Tibial nerve (tissue), 4 donors: ENCODE results near the gene ODF2. TPM values are rescaled to one million over a fixed set of nuclear protein-coding genes. Genes with fewer than 3 reads are reported as not detected.

Experiments
- DNase-seq, 2 donors: peaks; one replicate each; pipeline ENCODE4 v3.0.0-alpha.2; 2019; ENCODE audit warnings: low spot score in 2 of 2
- H3K27ac ChIP-seq, 4 donors: fragments of 200-600 bp; sonication (generic) in 3 of 4; one replicate each; pipeline ENCODE4 v1.5.1; 2017 to 2019; ENCODE audit warnings: mild to moderate bottlenecking in 1 of 4
- H3K27me3 ChIP-seq, 2 donors: fragments of 200-600 bp; sonication (generic) in 1 of 2; one replicate each; pipeline versions ENCODE4 v1.5.1 to v1.6.0; 2017 to 2019
- H3K36me3 ChIP-seq, 3 donors: fragments of 200-600 bp; sonication (generic); one replicate each; pipeline ENCODE4 v1.5.1; 2018 to 2019
- H3K4me1 ChIP-seq, 4 donors: fragments of 200-600 bp; sonication (generic) in 3 of 4; one replicate each; pipeline ENCODE4 v1.5.1; 2017 to 2019
- H3K4me3 ChIP-seq, 4 donors: fragments of 200-600 bp; sonication (generic) in 3 of 4; one replicate each; pipeline ENCODE4 v1.5.1; 2017 to 2019; ENCODE audit warnings: mild to moderate bottlenecking in 1 of 4, moderate library complexity in 1 of 4
- H3K9me3 ChIP-seq, 4 donors: fragments of 200-600 bp; sonication (generic) in 3 of 4; one replicate each; pipeline ENCODE4 v1.5.1; 2017 to 2019
- EP300 ChIP-seq, 2 donors: sonication (generic); formaldehyde crosslinking; IDR thresholded peaks; one replicate each; pipeline ENCODE4 v1.6.1; 2017; ENCODE audit warnings: antibody characterized with exemption in 2 of 2, mild to moderate bottlenecking in 1 of 2
- POLR2A ChIP-seq, 2 donors: fragments of 450-650 bp; IDR thresholded peaks; one replicate each; pipeline ENCODE4 v1.6.1; 2017; ENCODE audit warnings: antibody characterized with exemption in 2 of 2, mild to moderate bottlenecking in 2 of 2, moderate library complexity in 2 of 2
- WGBS, 2 donors: methylation state at CpG; one replicate each; pipeline ENCODE4 v1.1.5; 2018; 5-methylcytosine and 5-hydroxymethylcytosine counted together
- total RNA-seq, 4 donors: library from RNA; depleted of rRNA; stranded (reverse); fragments of >200 nt; gene quantifications; one replicate each; pipeline ENCODE4 v1.1.0, GENCODE V29; 2016
- TF ChIP-seq, protein P1 (sequence below), 5 experiments: fragments of 200-600 bp in 3 of 5; fragments of 450-650 bp in 2 of 5; sonication (generic) in 3 of 5; IDR thresholded peaks; one replicate each; pipeline ENCODE4 v1.5.1; 2016 to 2019; ENCODE audit warnings: antibody characterized with exemption in 5 of 5, mild to moderate bottlenecking in 3 of 5, moderate library complexity in 2 of 5

Gene ODF2
- 10 to 100 TPM; 23.2 to 32.7 (median 25.8) TPM for total RNA-seq

- DNase-seq = peak; percentile 95 to 97
These were observed at the start of gene ODF2 for GRCh38 chr9:128455849-128456612. Gene ODF2 (plus strand): TSS chr9:128456006. CDS start chr9:128456092, 86 bp downstream.

DNA sequence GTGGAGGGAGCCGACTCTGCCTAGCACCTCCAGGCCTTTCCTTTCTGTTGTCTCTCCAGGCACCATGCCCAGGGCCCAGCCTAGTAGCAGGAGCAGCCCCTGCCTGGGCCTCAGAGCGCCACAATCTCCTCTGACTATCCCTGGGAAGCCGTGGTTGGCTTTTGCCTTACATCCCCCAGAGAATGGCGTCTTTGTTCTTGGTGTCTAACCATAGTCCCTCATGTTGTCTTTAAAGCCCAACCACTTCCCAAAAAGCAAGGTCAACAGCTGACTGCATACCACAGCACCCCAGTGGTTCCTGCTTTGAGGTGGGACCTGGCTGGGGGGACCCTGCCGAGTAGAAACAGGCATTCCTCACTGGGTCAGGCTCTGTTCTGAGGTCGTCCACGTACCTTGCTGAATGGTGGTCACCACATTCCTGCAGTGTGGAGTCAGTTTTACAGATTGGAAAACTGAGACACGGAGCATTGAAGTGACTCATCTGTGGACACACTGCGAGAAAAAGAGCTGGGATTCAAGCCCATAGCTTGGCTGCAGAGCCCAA is 48.9 kb upstream of the ODF2 start:
- H3K36me3 ChIP-seq = no peaks in the 10 kb centered on the region
- peaks cover 0 to 6% (median 0%) of the 10 kb centered on the region in 4 donors for H3K4me1 ChIP-seq
- peaks cover 0 to 11% of the 10 kb centered on the region in 2 donors for H3K27me3 ChIP-seq
- no peak overlapping the region for H3K27ac ChIP-seq
- TF ChIP-seq, protein P1, sequence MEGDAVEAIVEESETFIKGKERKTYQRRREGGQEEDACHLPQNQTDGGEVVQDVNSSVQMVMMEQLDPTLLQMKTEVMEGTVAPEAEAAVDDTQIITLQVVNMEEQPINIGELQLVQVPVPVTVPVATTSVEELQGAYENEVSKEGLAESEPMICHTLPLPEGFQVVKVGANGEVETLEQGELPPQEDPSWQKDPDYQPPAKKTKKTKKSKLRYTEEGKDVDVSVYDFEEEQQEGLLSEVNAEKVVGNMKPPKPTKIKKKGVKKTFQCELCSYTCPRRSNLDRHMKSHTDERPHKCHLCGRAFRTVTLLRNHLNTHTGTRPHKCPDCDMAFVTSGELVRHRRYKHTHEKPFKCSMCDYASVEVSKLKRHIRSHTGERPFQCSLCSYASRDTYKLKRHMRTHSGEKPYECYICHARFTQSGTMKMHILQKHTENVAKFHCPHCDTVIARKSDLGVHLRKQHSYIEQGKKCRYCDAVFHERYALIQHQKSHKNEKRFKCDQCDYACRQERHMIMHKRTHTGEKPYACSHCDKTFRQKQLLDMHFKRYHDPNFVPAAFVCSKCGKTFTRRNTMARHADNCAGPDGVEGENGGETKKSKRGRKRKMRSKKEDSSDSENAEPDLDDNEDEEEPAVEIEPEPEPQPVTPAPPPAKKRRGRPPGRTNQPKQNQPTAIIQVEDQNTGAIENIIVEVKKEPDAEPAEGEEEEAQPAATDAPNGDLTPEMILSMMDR (IDR thresholded peaks at IDR 0.05) = no peak
- no peak for TF ChIP-seq POLR2A (IDR thresholded peaks at IDR 0.05)
- no peak for TF ChIP-seq EP300 (IDR thresholded peaks at IDR 0.05)
- H3K9me3 ChIP-seq = no peaks in the 10 kb centered on the region
- no peak overlapping the region for H3K4me3 ChIP-seq
- WGBS, 2 donors = 51 to 58% methylated on average over 7 to 9 of the region's 9 CpGs
- no peak for DNase-seq

More at GRCh38 chr9:128455849-128456612, at the start of gene ODF2:
- peaks cover 0 to 18% (median 2%) of the 10 kb centered on the region in 3 donors for H3K36me3 ChIP-seq
- H3K4me1 ChIP-seq = peaks cover 0 to 16% (median 9%) of the 10 kb centered on the region in 4 donors
- peak within 1 kb of the TSS; percentile 79 to 94 (median 88) for H3K4me3 ChIP-seq
- no peaks in the 10 kb centered on the region for H3K27me3 ChIP-seq
- WGBS, 2 donors = 0 to 1% methylated on average over 46 to 80 of the region's 82 CpGs
- TF ChIP-seq, protein P1 (IDR thresholded peaks at IDR 0.05) = peak in 1 of 5 experiments; percentile 29
- TF ChIP-seq POLR2A (IDR thresholded peaks at IDR 0.05) (peak in 1 of 2 donors; percentile 50), EP300 (IDR thresholded peaks at IDR 0.05) (peak; percentile 66 to 88)
- peak within 1 kb of the TSS; percentile 58 to 91 (median 89) for H3K27ac ChIP-seq
- no peaks in the 10 kb centered on the region for H3K9me3 ChIP-seq

DNA sequence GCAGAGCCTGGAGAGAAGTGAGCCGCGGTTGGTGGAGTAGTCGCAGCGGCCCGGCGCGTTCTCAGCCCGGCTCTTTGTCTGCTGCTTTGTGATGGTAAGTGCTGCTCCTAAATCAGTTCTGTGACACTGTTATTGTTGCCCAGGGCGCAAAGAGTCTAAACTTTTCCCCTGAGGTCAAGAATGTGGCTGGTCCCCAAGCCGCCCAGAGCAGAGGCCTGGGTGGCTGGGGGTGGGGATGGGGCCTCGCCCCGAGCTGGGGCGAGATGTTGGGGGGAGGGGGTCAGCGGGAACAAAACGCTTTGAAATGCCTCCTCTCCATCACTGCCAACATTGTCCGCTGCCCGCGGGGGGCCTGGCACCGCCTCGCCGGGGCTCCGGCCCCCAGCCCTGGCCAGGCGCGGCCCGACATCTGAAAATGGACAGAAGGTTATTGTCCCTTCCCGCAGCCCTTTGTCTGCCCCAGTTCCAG is 46.8 kb upstream of the ODF2 start:
- no peak overlapping the region for H3K4me3 ChIP-seq
- 28 to 32% methylated on average over 7 to 17 of the region's 26 CpGs for WGBS, 2 donors
- H3K27me3 ChIP-seq = peaks cover 0 to 28% of the 10 kb centered on the region in 2 donors
- H3K9me3 ChIP-seq = no peaks in the 10 kb centered on the region
- H3K27ac ChIP-seq = no peak overlapping the region
- TF ChIP-seq POLR2A (IDR thresholded peaks at IDR 0.05) (no peak), EP300 (IDR thresholded peaks at IDR 0.05) (no peak)
- TF ChIP-seq, protein P1 (IDR thresholded peaks at IDR 0.05) = no peak
- H3K4me1 ChIP-seq = peaks cover 0 to 6% (median 0%) of the 10 kb centered on the region in 4 donors
- H3K36me3 ChIP-seq = no peaks in the 10 kb centered on the region
- no peak for DNase-seq

DNA sequence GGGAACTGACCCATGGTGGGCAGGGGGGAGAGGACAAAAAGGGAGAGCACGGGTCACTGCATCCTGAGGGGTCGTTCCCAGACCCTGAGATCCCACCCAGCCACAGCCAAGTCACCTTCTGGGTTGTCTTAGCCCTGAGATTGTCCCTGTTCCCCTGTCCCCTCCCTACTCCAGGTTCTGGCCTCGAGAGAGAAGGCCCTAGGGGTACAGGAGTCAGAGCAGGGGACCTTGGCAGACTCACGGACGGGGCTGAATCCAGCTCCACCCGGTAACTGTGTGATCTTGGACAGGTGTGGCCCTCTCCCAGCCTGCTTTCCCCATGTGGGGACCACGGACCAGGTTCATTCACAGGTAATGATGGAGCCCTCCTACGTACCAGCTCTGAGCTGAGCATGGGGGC is 46.4 kb upstream of the ODF2 start:
- Histone ChIP-seq H3K27me3 (peaks cover 0 to 29% of the 10 kb centered on the region in 2 donors), H3K4me3 (no peak overlapping the region), H3K27ac (no peak overlapping the region), H3K4me1 (peaks cover 0 to 6% (median 0%) of the 10 kb centered on the region in 4 donors), H3K9me3 (no peaks in the 10 kb centered on the region), H3K36me3 (no peaks in the 10 kb centered on the region)
- DNase-seq = no peak
- TF ChIP-seq, protein P1 (IDR thresholded peaks at IDR 0.05) = no peak
- no peak for TF ChIP-seq POLR2A (IDR thresholded peaks at IDR 0.05)
- 42 to 51% methylated on average over 7 to 8 of the region's 8 CpGs for WGBS, 2 donors

DNA sequence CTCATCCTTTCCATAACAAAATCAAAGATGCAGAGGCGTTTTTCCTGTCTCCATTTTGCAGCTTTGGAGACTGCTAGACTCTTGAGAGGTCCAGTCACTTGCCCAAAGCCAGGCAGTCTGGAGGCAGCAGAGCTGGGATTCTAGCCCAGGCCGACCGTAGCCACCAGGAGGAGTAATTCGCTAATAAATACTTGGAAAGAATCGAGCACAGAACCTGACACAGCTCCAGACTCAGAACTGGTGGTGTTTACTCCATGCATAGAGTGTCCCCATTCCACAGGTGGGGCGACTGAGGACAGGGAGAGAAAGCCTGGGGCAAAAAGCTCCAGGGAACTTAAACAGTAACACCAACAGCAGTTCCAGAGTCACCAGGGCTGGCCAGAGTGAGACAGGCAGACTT is 45.8 kb upstream of the ODF2 start:
- WGBS, 2 donors = 37 to 38% methylated on average over 6 of the region's 6 CpGs
- DNase-seq = no peak
- H3K36me3 ChIP-seq = no peaks in the 10 kb centered on the region
- TF ChIP-seq, protein P1 (IDR thresholded peaks at IDR 0.05) = no peak
- no peak for TF ChIP-seq POLR2A (IDR thresholded peaks at IDR 0.05)
- no peak for TF ChIP-seq EP300 (IDR thresholded peaks at IDR 0.05)
- H3K9me3 ChIP-seq = no peaks in the 10 kb centered on the region
- H3K4me1 ChIP-seq = peaks cover 0 to 6% (median 0%) of the 10 kb centered on the region in 4 donors
- H3K27ac ChIP-seq = no peak overlapping the region
- peaks cover 0 to 34% of the 10 kb centered on the region in 2 donors for H3K27me3 ChIP-seq
- no peak overlapping the region for H3K4me3 ChIP-seq
